ENCODE data around the gene ALG3. TPM values are rescaled to one million over a fixed set of nuclear protein-coding genes. Genes with fewer than 3 reads are reported as not detected.
A peak's percentile ranks its signal among the peaks of the same experiment; 100 is the strongest.

The ALG3 gene
- total and polyA plus RNA-seq, 9 of the 15 experiments (the other 6 are each of a cell fraction or from before 2014, with no cell fraction given) = 37.5 to 107 (median 80.1) TPM

- TF ChIP-seq BRD9 (IDR thresholded peaks at IDR 0.05; ENCODE audit: low read depth, partially characterized antibody) (peak; percentile 19), MAZ (CRISPR knock-in tag; conservative IDR thresholded peaks at IDR 0.05 in 1 of 2, IDR thresholded peaks at IDR 0.05 in 1 of 2) (peak in 1 of 2 experiments; percentile 74; a peak in 3 of 4 replicates), ZBTB17 (CRISPR knock-in tag; IDR thresholded peaks at IDR 0.05) (no peak), ZBTB2 (IDR thresholded peaks at IDR 0.05) (0 out of 2 replicates have a peak, but pooled peaks have one; percentile 14)
- TF ChIP-seq, protein P1, sequence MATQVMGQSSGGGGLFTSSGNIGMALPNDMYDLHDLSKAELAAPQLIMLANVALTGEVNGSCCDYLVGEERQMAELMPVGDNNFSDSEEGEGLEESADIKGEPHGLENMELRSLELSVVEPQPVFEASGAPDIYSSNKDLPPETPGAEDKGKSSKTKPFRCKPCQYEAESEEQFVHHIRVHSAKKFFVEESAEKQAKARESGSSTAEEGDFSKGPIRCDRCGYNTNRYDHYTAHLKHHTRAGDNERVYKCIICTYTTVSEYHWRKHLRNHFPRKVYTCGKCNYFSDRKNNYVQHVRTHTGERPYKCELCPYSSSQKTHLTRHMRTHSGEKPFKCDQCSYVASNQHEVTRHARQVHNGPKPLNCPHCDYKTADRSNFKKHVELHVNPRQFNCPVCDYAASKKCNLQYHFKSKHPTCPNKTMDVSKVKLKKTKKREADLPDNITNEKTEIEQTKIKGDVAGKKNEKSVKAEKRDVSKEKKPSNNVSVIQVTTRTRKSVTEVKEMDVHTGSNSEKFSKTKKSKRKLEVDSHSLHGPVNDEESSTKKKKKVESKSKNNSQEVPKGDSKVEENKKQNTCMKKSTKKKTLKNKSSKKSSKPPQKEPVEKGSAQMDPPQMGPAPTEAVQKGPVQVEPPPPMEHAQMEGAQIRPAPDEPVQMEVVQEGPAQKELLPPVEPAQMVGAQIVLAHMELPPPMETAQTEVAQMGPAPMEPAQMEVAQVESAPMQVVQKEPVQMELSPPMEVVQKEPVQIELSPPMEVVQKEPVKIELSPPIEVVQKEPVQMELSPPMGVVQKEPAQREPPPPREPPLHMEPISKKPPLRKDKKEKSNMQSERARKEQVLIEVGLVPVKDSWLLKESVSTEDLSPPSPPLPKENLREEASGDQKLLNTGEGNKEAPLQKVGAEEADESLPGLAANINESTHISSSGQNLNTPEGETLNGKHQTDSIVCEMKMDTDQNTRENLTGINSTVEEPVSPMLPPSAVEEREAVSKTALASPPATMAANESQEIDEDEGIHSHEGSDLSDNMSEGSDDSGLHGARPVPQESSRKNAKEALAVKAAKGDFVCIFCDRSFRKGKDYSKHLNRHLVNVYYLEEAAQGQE (IDR thresholded peaks at IDR 0.05; ENCODE audit: borderline replicate concordance) = peak; percentile 54
- TF ChIP-seq, protein P1 (CRISPR knock-in tag; IDR thresholded peaks at IDR 0.05; ENCODE audit: low read depth) = no peak
Measured at GRCh38 chr3:184250167-184250828, 1.5 kb upstream of the ALG3 start (continued).

All from K562 (cell line).